GM18951 (cell line): ENCODE measurements around the gene DEGS1.

ENCODE experiments used
- POLR2A ChIP-seq: IDR thresholded peaks from 4 replicates; pipeline ENCODE4 v1.6.1; 2011; ENCODE audit warnings: mild to moderate bottlenecking; ENCODE audit not compliant: insufficient read length, insufficient read depth; ENCODE audit errors: extremely low read depth
- in situ Hi-C: fragments of 300-500 bp; cut with MboI; formaldehyde crosslinking; loops from one replicate; pipeline ENCODE4 v1.12.0; 2022; ENCODE audit warnings: low sequenced_read_pairs, mixed read lengths, inconsistent platforms; ENCODE audit not compliant: unreplicated experiment

DEGS1 gene

DNA sequence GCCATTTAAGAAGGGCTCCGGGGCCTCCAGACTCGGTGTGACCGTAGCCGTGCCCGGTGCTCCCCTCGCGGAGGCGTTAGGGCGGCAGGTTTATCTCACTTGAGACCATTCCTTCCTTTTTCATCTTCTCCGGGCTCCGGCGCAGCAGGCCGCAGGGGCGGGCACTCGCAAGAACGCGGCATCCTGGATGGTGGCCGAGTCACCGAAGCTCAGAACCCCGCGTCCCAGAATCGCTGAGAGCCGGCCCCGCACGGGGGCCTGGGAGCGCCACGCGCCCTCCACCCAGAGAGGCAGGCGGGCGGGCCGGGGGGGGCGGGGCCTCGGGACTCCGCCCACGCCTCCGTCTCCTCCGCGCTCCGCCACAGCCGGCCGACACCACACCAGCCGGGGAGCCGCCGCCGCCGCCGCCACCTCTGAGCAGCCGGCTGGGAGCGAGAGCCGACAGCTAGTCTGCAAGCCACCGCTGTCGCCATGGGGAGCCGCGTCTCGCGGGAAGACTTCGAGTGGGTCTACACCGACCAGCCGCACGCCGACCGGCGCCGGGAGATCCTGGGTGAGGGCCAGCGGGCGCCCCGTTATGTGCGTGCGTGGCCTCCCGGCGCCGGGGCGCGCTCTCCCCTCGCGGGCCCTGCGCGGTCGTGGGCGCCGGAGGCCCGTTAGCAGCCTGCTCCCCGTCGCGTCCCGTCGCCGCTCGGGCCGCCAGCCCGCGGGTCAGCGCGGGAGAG lies at the start of gene DEGS1:
TSS of gene DEGS1 (plus strand) at position 375 of the 725 bp plus-strand sequence. CDS start at position 472, 97 bp downstream.
- in situ Hi-C loops, result no loop called here
- TF ChIP-seq POLR2A, result peak; percentile 79

GRCh38 chr1:224133741-224134299 lies 49.2 kb upstream of the DEGS1 start:
- in situ Hi-C loops, result no loop called here
- no peak for TF ChIP-seq POLR2A

DNA sequence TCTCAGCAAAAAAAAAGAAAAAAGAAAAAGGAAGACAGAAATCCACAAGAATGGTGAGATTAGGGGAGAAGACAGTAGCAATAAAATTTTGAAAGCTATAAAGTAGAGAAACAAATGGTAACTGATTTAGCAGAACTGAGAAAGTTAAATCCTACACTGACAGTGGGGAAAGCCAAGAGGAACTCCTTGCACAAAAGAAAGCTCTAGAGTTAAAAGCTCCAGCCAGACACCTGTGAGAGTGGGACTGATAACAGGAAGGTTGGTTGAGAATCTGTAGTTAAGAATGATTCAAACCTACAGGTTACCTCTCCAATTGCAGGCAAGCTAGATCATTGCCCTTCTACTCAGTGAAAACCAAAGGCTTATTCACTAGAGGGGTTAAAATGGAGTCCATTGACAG lies 45.5 kb upstream of the DEGS1 start:
- no peak for TF ChIP-seq POLR2A
- in situ Hi-C loops, result no loop called here

DNA sequence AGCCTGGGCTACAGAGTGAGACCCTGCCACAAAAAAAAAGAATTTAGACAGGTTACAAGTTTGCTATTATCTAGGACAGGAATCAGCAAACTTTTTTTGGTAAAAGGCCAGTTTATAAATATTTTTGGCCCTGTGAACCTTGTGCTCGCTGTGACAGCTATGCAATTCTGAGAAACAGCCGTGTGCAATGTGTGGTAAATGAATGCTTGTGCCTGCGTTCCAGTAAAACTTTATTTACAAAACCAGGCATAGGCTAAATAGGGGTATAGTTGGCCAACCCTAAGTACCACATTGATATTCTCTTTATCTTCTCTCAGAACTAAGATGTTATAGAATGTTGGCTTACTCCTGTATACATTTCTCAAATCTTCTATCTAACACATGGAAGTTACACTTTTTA lies 44.8 kb upstream of the DEGS1 start:
- in situ Hi-C loops, result no loop called here
- TF ChIP-seq POLR2A, result no peak

DNA sequence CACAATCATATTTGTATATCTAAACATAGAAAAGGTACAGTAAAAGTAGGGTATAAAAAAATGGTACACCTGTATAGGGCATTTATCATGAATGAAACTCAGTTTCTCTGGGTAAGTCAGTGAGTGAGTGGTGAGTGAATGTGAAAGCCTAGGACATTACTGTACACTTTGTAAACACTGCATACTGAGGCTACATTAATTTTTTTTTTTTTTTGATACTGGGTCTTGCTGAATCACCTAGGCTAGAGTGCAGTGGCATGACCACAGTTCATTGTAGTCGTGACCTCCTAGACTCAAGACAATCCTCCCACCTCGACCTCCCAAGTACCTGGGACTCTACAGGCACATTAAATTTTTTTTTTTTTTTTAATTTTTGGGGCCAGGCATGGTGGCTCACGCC lies 41.3 kb upstream of the DEGS1 start:
- in situ Hi-C loops, result no loop called here
- no peak for TF ChIP-seq POLR2A

DNA sequence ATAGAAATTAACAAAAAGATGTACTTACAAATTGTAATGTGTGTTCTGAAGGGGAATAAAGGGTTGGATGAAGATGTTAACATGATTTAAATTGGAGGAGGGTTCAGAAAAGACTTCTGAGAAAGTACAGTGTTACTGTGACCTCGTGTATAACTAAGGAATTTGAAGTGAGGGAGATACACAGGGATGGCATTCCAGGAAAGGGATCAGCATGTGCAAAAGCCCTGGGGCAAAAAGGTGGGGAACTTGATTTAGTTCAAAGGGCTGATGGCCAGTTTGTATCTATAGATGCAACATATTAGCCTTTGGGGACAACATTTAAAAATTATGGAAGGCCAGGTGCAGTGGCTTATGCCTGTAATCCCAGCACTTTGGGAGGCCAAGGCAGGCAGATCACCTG lies 33.3 kb upstream of the DEGS1 start:
- in situ Hi-C loops, result no loop called here
- TF ChIP-seq POLR2A, result no peak

DNA sequence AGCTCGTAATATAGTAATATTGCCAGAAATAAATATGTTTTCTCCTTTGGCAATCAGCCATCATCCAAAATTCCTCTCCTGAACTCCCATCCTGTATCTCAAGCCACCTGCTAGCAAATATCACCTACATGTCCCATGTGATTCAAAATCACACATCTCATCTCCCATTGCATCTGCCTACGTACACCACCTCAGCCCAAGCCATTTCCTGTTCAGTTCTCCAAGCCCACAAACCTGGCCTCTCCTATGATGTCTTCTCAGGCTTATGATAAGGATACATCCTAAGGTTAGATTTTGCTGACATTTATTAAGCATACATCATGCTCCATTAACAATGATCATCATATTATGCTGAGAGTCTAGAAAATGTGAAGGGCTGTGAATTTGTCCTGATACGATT lies 31.9 kb upstream of the DEGS1 start:
- in situ Hi-C loops, result no loop called here
- no peak for TF ChIP-seq POLR2A

- no peak for TF ChIP-seq POLR2A
- in situ Hi-C loops, result no loop called here
Observed at GRCh38 chr1:224157316-224157715, 25.7 kb upstream of the DEGS1 start.

DNA sequence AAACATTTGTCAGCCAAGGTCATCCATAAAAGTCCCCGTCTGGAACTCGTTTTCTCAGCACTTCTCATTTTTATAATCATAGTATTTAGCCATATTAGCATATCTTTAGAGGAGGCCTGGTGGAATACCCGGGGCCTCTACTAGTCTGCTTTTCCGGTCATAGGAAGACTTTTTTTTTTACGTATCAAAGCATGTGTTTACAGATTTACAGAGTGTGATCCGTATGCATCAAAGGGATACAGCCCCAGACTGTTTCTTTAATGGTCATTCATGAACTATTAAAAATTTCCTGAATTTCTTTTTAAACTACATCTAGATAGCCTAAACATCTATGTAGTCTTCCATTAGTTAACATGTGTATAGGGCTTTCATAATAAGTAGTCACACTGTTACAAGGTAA lies 23.5 kb upstream of the DEGS1 start:
- in situ Hi-C loops, result no loop called here
- no peak for TF ChIP-seq POLR2A

- in situ Hi-C loops, result no loop called here
- TF ChIP-seq POLR2A, result no peak
Observed at GRCh38 chr1:224160171-224160682, 22.8 kb upstream of the DEGS1 start.

DNA sequence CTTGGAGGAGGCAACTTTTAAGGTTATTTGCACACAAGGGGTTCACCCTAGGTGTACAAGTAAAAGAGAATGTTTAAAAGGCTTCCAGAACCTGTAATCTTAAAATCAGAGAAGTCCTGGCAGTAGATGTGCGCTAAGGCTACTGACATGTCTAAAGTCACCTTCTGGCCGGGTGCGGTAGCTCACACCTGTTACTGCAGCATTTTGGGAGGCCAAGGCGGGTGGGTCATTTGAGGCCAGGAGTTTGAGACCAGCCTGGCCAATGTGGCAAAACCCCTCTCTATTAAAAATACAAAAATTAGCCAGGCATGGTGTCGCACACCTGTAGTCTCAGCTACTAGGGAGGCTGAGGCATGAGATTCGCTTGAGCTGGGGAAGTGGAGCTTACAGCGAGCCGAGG lies 20.3 kb upstream of the DEGS1 start:
- in situ Hi-C loops, result no loop called here
- no peak for TF ChIP-seq POLR2A

DNA sequence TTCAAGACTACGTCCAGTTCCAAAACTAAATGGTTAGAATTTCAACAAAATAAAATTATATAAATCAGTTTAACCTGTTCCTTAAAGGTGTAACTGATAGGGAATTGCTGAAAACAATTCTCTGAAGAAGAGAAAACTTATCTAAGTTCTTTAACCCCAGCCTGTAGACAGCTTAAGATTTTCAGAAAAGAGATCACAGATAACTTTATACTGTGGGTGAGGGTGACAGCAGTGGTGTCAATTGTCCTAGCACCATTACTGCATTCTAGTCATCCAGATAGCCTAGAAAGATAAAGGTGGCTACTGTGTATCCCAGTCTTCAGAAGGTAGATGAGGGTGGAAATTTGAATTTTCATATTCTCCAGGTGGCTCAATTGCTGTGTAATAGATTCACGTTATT lies 19.7 kb upstream of the DEGS1 start:
- TF ChIP-seq POLR2A, result no peak
- in situ Hi-C loops, result no loop called here

DNA sequence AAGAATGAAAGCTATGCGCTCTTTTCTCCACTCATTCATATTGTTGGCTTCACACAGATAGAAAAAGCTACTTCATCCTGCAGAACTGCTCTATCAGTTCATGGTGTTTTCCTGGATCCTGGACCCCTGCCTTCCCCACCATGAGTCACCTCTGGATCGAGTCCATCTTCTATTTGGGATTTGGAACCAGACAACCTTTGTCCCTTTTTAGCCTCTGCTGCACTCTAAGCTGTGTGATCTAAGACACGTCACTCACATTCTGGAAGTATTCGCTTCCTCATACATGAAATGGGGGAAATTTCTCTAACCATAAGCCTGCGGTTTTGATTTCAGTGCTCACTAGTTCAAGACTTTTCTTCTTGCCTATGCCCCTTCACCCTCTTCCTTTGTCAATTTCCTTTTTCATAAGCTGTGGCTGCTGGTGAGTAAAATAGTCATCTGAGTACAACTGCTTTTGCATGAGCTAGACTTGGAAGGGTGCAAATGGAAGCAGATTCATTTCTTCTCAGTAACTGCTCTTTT lies 14.1 kb upstream of the DEGS1 start:
- in situ Hi-C loops, result no loop called here
- no peak for TF ChIP-seq POLR2A

DNA sequence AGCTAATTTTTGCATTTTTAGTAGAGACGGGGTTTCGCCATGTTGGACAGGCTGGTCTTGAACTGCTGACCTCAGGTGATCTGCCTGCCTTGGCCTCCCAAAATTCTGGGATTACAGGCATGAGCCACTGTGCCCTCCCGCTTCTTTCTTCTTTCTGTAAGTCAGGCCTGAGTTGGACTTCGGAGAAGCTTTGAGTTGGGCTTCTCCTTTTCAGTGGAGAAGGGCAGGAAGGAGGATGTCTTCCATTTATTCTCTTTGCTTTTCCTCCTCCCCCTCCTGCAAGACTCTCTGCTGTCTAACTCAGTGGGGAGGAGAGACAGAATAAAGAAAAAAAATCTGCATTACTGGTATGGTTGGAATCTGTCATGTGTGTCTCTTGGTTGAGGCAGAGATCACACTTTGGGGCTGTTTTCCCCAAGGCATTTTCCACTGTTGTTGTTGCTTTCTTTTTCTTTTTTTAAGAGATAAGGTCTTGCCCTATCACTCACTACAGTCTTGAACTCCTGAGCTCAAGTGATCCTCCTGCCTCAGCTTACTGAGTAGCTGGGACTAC lies 13.2 kb upstream of the DEGS1 start:
- in situ Hi-C loops, result no loop called here
- no peak for TF ChIP-seq POLR2A
